ENCODE results near the gene PHF2.

DNA sequence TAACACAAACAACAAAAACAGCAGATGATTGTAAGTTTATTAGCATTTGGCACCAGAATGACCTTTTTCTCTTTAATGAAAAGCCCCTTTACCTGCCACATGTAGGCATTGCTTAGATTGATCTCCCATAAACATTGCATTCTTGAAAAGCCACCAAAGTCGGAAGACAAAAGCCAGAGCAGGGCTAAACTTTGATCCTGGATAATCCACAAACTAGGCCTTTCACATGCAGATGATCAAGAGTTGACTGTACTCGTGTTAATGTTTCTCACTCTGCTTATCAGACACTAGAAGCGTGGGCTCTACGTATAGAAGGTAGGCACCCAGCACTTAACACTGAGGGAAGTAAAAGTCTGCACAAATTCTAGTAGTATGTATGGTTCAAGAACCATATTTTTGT, 21.0 kb upstream of the PHF2 start:
- TF ChIP-seq, protein P1, sequence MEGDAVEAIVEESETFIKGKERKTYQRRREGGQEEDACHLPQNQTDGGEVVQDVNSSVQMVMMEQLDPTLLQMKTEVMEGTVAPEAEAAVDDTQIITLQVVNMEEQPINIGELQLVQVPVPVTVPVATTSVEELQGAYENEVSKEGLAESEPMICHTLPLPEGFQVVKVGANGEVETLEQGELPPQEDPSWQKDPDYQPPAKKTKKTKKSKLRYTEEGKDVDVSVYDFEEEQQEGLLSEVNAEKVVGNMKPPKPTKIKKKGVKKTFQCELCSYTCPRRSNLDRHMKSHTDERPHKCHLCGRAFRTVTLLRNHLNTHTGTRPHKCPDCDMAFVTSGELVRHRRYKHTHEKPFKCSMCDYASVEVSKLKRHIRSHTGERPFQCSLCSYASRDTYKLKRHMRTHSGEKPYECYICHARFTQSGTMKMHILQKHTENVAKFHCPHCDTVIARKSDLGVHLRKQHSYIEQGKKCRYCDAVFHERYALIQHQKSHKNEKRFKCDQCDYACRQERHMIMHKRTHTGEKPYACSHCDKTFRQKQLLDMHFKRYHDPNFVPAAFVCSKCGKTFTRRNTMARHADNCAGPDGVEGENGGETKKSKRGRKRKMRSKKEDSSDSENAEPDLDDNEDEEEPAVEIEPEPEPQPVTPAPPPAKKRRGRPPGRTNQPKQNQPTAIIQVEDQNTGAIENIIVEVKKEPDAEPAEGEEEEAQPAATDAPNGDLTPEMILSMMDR (IDR thresholded peaks at IDR 0.05; ENCODE audit: insufficient read depth, low read length, poor library complexity, severe bottlenecking): no peak
- TF ChIP-seq EZH2phosphoT487 (conservative IDR thresholded peaks at IDR 0.05; ENCODE audit: low read length): no peak

Data from SU-DHL-6 (cell line).